MM.1S (cell line): ENCODE data around the gene SNCAIP.

Experiments used
- DNase-seq: peaks from one replicate; pipeline ENCODE4 v3.0.0-alpha.2; 2015
- H2AFZ ChIP-seq: fragments of 300-600 bp; sonication (generic); 2 replicates; pipeline ENCODE4 v1.6.0; 2016; ENCODE audit warnings: antibody characterized with exemption, low read length
- H3F3A ChIP-seq: fragments of 300-600 bp; sonication (generic); 2 replicates; pipeline ENCODE4 v1.6.1; 2016; ENCODE audit warnings: mild to moderate bottlenecking, antibody characterized with exemption, low read length, moderate library complexity, mixed read lengths; ENCODE audit not compliant: insufficient read depth
- H3K27ac ChIP-seq: fragments of 300-600 bp; sonication (generic); 2 replicates; pipeline ENCODE4 v1.5.1; 2016; ENCODE audit warnings: mild to moderate bottlenecking, low read length
- H3K27me3 ChIP-seq: fragments of 300-600 bp; sonication (generic); replicated peaks from 2 replicates; pipeline ENCODE4 v1.6.0; 2016; ENCODE audit warnings: low read length; ENCODE audit not compliant: insufficient read depth
- H3K36me3 ChIP-seq: fragments of 300-600 bp; sonication (generic); replicated peaks from 2 replicates; pipeline ENCODE4 v1.6.1; 2016; ENCODE audit warnings: mild to moderate bottlenecking, low read length, mixed read lengths; ENCODE audit not compliant: insufficient read depth
- H3K4me1 ChIP-seq: fragments of 300-600 bp; sonication (generic); 2 replicates; pipeline ENCODE4 v1.6.1; 2016; ENCODE audit warnings: low read length, mixed read lengths
- H3K4me2 ChIP-seq: fragments of 300-600 bp; sonication (generic); 2 replicates; pipeline ENCODE4 v1.6.0; 2016; ENCODE audit warnings: low read depth, low read length
- H3K4me3 ChIP-seq: fragments of 300-600 bp; sonication (generic); 2 replicates; pipeline ENCODE4 v1.5.1; 2016; ENCODE audit warnings: low read length, mixed read lengths
- H3K79me2 ChIP-seq: fragments of 300-600 bp; sonication (generic); 2 replicates; pipeline ENCODE4 v1.6.1; 2016; ENCODE audit warnings: mixed run types, low read length, mixed read lengths
- H3K9ac ChIP-seq: fragments of 300-600 bp; sonication (generic); 2 replicates; pipeline ENCODE4 v1.6.1; 2016; ENCODE audit warnings: low read length, mixed read lengths
- H3K9me2 ChIP-seq: fragments of 300-600 bp; sonication (generic); replicated peaks from 2 replicates; pipeline ENCODE4 v1.6.1; 2016; ENCODE audit warnings: mild to moderate bottlenecking, low read length, mixed read lengths; ENCODE audit not compliant: insufficient read depth
- H3K9me3 ChIP-seq: fragments of 300-600 bp; sonication (generic); replicated peaks from 2 replicates; pipeline ENCODE4 v1.6.1; 2016; ENCODE audit warnings: mild to moderate bottlenecking, low read length, mixed read lengths; ENCODE audit not compliant: insufficient read depth
- H4K20me1 ChIP-seq: fragments of 300-600 bp; sonication (generic); 2 replicates; pipeline ENCODE4 v1.6.1; 2016; ENCODE audit warnings: mild to moderate bottlenecking, low read length, moderate library complexity, mixed read lengths; ENCODE audit not compliant: insufficient read depth
- CTCF ChIP-seq: fragments of 300-600 bp; sonication (generic); IDR thresholded peaks from 2 replicates; pipeline ENCODE4 v1.5.1; 2016; ENCODE audit warnings: antibody characterized with exemption, low read length, mixed read lengths
- EZH2 ChIP-seq: fragments of 300-600 bp; sonication (generic); optimal IDR thresholded peaks from 2 replicates; pipeline ENCODE3; 2017; ENCODE audit warnings: low read depth, mild to moderate bottlenecking, antibody characterized with exemption, low read length, mixed read lengths
- EZH2phosphoT487 ChIP-seq: fragments of 300-600 bp; sonication (generic); IDR thresholded peaks from 2 replicates; pipeline ENCODE4 v1.6.1; 2018; ENCODE audit warnings: antibody characterized with exemption, low read length

SNCAIP gene

GRCh38 chr5:122404018-122404417, 92.0 kb downstream of the SNCAIP start:
- Histone ChIP-seq H3F3A (no peaks in the 10 kb centered on the region), H3K9me3 (no peaks in the 10 kb centered on the region), H3K27ac (no peak overlapping the region), H3K4me2 (no peak overlapping the region), H3K4me3 (no peak overlapping the region), H3K9me2 (no peaks in the 10 kb centered on the region), H3K9ac (no peak overlapping the region), H3K79me2 (no peaks in the 10 kb centered on the region), H2AFZ (no peak overlapping the region), H3K4me1 (peaks cover 3% of the 10 kb centered on the region; the same call in 1 of the 2 replicates), H3K36me3 (no peaks in the 10 kb centered on the region), H4K20me1 (no peaks in the 10 kb centered on the region), H3K27me3 (no peaks in the 10 kb centered on the region)
- TF ChIP-seq EZH2 (no peak), EZH2phosphoT487 (no peak), CTCF (no peak)
- DNase-seq = no peak

GRCh38 chr5:122404653-122405362, 92.8 kb downstream of the SNCAIP start:
- no peaks in the 10 kb centered on the region for H3K36me3 ChIP-seq
- H3K4me3 ChIP-seq = no peak overlapping the region
- no peak overlapping the region for H3K9ac ChIP-seq
- H2AFZ ChIP-seq = no peak overlapping the region
- no peaks in the 10 kb centered on the region for H3F3A ChIP-seq
- no peaks in the 10 kb centered on the region for H4K20me1 ChIP-seq
- no peak for TF ChIP-seq EZH2
- TF ChIP-seq EZH2phosphoT487 = no peak
- no peak for TF ChIP-seq CTCF
- H3K27ac ChIP-seq = no peak overlapping the region
- no peaks in the 10 kb centered on the region for H3K9me3 ChIP-seq
- H3K4me1 ChIP-seq = peaks cover 3% of the 10 kb centered on the region; the same call in 1 of the 2 replicates
- no peaks in the 10 kb centered on the region for H3K79me2 ChIP-seq
- H3K4me2 ChIP-seq = no peak overlapping the region
- H3K27me3 ChIP-seq = no peaks in the 10 kb centered on the region
- H3K9me2 ChIP-seq = no peaks in the 10 kb centered on the region
- no peak for DNase-seq

GRCh38 chr5:122405751-122406150, 93.7 kb downstream of the SNCAIP start:
- H3K9ac ChIP-seq = no peak overlapping the region
- H3F3A ChIP-seq = no peaks in the 10 kb centered on the region
- no peak overlapping the region for H3K27ac ChIP-seq
- H3K9me3 ChIP-seq = no peaks in the 10 kb centered on the region
- H3K4me2 ChIP-seq = no peak overlapping the region
- no peak overlapping the region for H2AFZ ChIP-seq
- H3K4me3 ChIP-seq = no peak overlapping the region
- no peak for DNase-seq
- H3K79me2 ChIP-seq = no peaks in the 10 kb centered on the region
- no peaks in the 10 kb centered on the region for H3K9me2 ChIP-seq
- no peaks in the 10 kb centered on the region for H3K36me3 ChIP-seq
- H3K27me3 ChIP-seq = no peaks in the 10 kb centered on the region
- peaks cover 3% of the 10 kb centered on the region; the same call in 1 of the 2 replicates for H3K4me1 ChIP-seq
- TF ChIP-seq EZH2 (no peak), CTCF (no peak), EZH2phosphoT487 (no peak)
- H4K20me1 ChIP-seq = no peaks in the 10 kb centered on the region
